Measurements from ENCODE around the gene M1AP. TPM values are rescaled to one million over a fixed set of nuclear protein-coding genes. Genes with fewer than 3 reads are reported as not detected.
"Not testable (repeated sequence)": the region's sequence is repeated elsewhere in the genome, so short reads cannot be mapped to it uniquely, and the experiment has no call there.

Gene M1AP
- total and polyA plus RNA-seq, 5 donors = 0.07 to 1.1 (median 0.31) TPM; not detected in 1

- WGBS = 75% methylated on average over 7 of the region's 7 CpGs
- H3K9me3 ChIP-seq (ENCODE audit: control insufficient read depth, low read length) = no peaks in the 10 kb centered on the region
- peaks cover 2% of the 10 kb centered on the region for H3K4me1 ChIP-seq (ENCODE audit: control insufficient read depth, insufficient read depth, low read length)
- DNase-seq = no peak
- H3K27ac ChIP-seq (ENCODE audit: low read length) = no peak overlapping the region
- intact Hi-C loops (cut with DNase I) = no loop called here
- H3K27me3 ChIP-seq (ENCODE audit: control insufficient read depth, insufficient read depth) = no peaks in the 10 kb centered on the region
- ATAC-seq = peak in 1 of 2 donors; percentile 49
- no peak overlapping the region for H3K4me3 ChIP-seq (ENCODE audit: low read length)
These were observed 85.9 kb downstream of the M1AP start for GRCh38 chr2:74562126-74562775.

GRCh38 chr2:74561022-74561421 is 87.1 kb downstream of the M1AP start:
- H3K27me3 ChIP-seq (ENCODE audit: control insufficient read depth, insufficient read depth); H3K9me3 ChIP-seq (ENCODE audit: control insufficient read depth, low read length); H3K4me3 ChIP-seq (ENCODE audit: low read length); intact Hi-C loops (cut with DNase I); ATAC-seq; H3K4me1 ChIP-seq (ENCODE audit: control insufficient read depth, insufficient read depth, low read length); DNase-seq; H3K27ac ChIP-seq (ENCODE audit: low read length): not testable (repeated sequence)
- 96% methylated on average over 1 of the region's 1 CpG for whole genome bisulfite sequencing

- DNase-seq (no peak), ATAC-seq (no peak)
- Histone ChIP-seq H3K27ac (ENCODE audit: low read length) (no peak overlapping the region), H3K9me3 (ENCODE audit: control insufficient read depth, low read length) (no peaks in the 10 kb centered on the region), H3K27me3 (ENCODE audit: control insufficient read depth, insufficient read depth) (no peaks in the 10 kb centered on the region), H3K4me3 (ENCODE audit: low read length) (no peak overlapping the region), H3K4me1 (ENCODE audit: control insufficient read depth, insufficient read depth, low read length) (no peaks in the 10 kb centered on the region)
- intact Hi-C loops (cut with DNase I) = no loop called here
- 58% methylated on average over 6 of the region's 6 CpGs for WGBS
These were observed 87.5 kb downstream of the M1AP start for GRCh38 chr2:74560591-74560990.

DNA sequence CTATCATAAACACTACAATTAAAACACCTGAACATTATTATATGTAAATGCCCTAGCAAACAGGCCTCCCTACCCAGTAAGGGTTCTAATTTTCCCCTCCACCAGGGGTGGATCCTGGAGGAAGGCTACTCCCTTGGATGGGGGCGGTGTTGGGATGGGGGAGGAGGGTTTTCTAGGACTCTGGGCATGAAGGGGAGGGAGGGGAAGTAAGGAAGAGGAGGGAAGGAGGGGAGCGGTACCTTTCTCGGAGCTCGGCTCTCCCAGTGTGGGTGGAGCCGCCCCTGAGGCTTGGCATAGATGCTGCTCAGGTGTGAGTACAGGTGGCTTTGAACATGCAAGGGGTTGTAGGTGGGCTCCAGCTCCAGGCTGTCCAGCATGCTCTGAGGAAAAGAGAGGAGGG is 88.2 kb downstream of the M1AP start:
- Histone ChIP-seq H3K27me3 (ENCODE audit: control insufficient read depth, insufficient read depth) (no peaks in the 10 kb centered on the region), H3K9me3 (ENCODE audit: control insufficient read depth, low read length) (no peaks in the 10 kb centered on the region), H3K4me3 (ENCODE audit: low read length) (no peak overlapping the region), H3K4me1 (ENCODE audit: control insufficient read depth, insufficient read depth, low read length) (no peaks in the 10 kb centered on the region), H3K27ac (ENCODE audit: low read length) (no peak overlapping the region)
- peak in 1 of 3 donors; percentile 41 for DNase-seq
- intact Hi-C loops (cut with DNase I) = no loop called here
- ATAC-seq = no peak
- 28% methylated on average over 5 of the region's 5 CpGs for WGBS

- Histone ChIP-seq H3K27me3 (ENCODE audit: control insufficient read depth, insufficient read depth) (no peaks in the 10 kb centered on the region), H3K9me3 (ENCODE audit: control insufficient read depth, low read length) (no peaks in the 10 kb centered on the region), H3K4me1 (ENCODE audit: control insufficient read depth, insufficient read depth, low read length) (no peaks in the 10 kb centered on the region), H3K4me3 (ENCODE audit: low read length) (no peak overlapping the region), H3K27ac (ENCODE audit: low read length) (no peak overlapping the region)
- no peak for ATAC-seq
- no peak for DNase-seq
- intact Hi-C loops (cut with DNase I) = no loop called here
- 62% methylated on average over 7 of the region's 7 CpGs for WGBS
These were observed 89.6 kb downstream of the M1AP start for GRCh38 chr2:74558284-74559230.

- Histone ChIP-seq H3K27ac (ENCODE audit: low read length) (no peak overlapping the region), H3K9me3 (ENCODE audit: control insufficient read depth, low read length) (no peaks in the 10 kb centered on the region), H3K4me3 (ENCODE audit: low read length) (no peak overlapping the region), H3K27me3 (ENCODE audit: control insufficient read depth, insufficient read depth) (no peaks in the 10 kb centered on the region), H3K4me1 (ENCODE audit: control insufficient read depth, insufficient read depth, low read length) (no peaks in the 10 kb centered on the region)
- ATAC-seq (no peak), DNase-seq (peak in 1 of 3 donors; percentile 40)
- WGBS = 90% methylated on average over 6 of the region's 6 CpGs
- intact Hi-C loops (cut with DNase I) = no loop called here
These were observed 91.2 kb downstream of the M1AP start for GRCh38 chr2:74556831-74557370.

DNA sequence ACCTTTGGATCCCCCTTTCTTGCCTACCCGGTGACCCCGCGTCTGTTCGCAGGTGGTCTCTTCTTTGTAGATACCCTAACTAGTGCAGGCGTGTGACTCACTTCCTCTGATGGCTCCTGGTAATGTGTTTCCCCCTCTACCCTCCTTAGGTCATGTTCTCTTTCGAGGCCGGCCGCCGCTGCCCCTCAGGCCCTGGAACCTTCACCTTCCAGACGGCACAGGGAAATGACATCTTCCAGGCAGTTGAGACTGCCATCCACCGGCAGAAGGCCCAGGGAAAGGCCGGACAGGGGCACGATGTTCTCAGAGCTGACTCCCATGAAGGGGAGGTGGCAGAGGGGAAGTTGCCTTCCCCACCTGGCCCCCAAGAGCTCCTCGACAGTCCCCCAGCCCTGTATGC is 92.0 kb downstream of the M1AP start:
- Histone ChIP-seq H3K27me3 (ENCODE audit: control insufficient read depth, insufficient read depth) (no peaks in the 10 kb centered on the region), H3K27ac (ENCODE audit: low read length) (no peak overlapping the region), H3K4me3 (ENCODE audit: low read length) (no peak overlapping the region), H3K9me3 (ENCODE audit: control insufficient read depth, low read length) (no peaks in the 10 kb centered on the region), H3K4me1 (ENCODE audit: control insufficient read depth, insufficient read depth, low read length) (no peaks in the 10 kb centered on the region)
- DNase-seq (no peak), ATAC-seq (no peak)
- intact Hi-C loops (cut with DNase I) = no loop called here
- 84% methylated on average over 14 of the region's 14 CpGs for WGBS

DNA sequence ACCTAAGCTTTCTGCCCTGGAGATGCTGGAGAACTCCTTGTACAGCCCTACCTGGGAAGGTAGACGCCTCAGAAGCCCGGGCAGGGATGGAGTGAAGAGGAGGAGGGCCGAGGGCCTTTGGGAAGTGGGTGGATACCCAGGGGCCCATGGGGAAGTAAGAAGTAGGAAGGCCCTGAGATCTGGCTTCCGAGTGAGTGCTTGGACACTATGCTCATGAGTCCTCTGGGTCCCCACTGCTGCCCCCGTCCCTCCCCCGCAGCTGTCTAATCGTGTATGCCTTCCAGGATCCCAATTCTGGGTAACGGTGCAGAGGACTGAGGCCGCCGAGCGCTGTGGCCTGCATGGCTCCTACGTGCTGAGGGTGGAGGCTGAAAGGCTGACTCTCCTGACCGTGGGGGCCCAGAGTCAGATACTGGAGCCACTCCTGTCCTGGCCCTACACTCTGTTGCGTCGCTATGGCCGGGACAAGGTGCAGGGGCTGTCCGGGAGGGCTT is 92.5 kb downstream of the M1AP start:
- Histone ChIP-seq H3K27ac (ENCODE audit: low read length) (no peak overlapping the region), H3K9me3 (ENCODE audit: control insufficient read depth, low read length) (no peaks in the 10 kb centered on the region), H3K4me1 (ENCODE audit: control insufficient read depth, insufficient read depth, low read length) (no peaks in the 10 kb centered on the region), H3K4me3 (ENCODE audit: low read length) (peak overlapping the region; percentile 74), H3K27me3 (ENCODE audit: control insufficient read depth, insufficient read depth) (no peaks in the 10 kb centered on the region)
- ATAC-seq = no peak
- intact Hi-C loops (cut with DNase I) = no loop called here
- peak; percentile 34 to 72 (median 71) for DNase-seq
- 65% methylated on average over 17 of the region's 17 CpGs for WGBS

DNA sequence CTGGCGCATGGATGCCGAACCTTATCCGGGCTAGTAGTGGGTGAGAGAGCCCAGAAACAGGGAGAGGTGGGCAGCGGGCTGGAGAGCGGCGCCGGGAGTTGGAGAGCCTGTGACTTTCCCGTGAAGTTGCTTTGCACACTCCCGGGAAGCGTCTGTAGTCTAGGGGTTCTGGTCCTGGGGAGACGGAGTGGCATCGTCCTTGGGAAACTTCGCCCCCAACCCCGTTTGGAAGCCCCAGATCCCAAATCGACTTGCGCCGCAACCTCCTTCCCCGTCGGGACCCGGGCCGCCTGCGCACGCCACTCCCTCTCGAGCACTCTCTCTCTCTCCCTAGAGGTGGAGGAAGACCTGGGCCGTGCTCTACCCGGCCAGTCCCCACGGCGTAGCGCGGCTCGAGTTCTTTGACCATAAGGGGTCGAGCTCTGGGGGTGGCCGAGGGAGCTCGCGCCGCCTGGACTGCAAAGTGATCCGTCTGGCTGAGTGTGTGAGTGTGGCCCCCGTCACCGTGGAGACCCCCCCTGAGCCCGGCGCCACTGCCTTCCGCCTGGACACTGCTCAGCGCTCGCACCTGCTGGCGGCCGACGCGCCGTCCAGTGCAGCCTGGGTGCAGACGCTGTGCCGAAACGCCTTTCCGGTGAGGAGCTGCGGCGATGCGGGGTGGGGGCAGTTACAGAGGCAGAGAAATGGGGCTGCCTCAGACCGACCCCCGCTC is 93.2 kb downstream of the M1AP start:
- intact Hi-C loops (cut with DNase I) = no loop called here
- ATAC-seq = peak; percentile 39 to 66
- Histone ChIP-seq H3K27me3 (ENCODE audit: control insufficient read depth, insufficient read depth) (no peaks in the 10 kb centered on the region), H3K4me1 (ENCODE audit: control insufficient read depth, insufficient read depth, low read length) (no peaks in the 10 kb centered on the region), H3K27ac (ENCODE audit: low read length) (peak overlapping the region; percentile 48), H3K9me3 (ENCODE audit: control insufficient read depth, low read length) (no peaks in the 10 kb centered on the region), H3K4me3 (ENCODE audit: low read length) (peak overlapping the region; percentile 74)
- WGBS = 4% methylated on average over 58 of the region's 58 CpGs
- DNase-seq = peak; percentile 61 to 81 (median 78)

- H3K27me3 ChIP-seq (ENCODE audit: control insufficient read depth, insufficient read depth) = no peaks in the 10 kb centered on the region
- peak; percentile 91 to 96 (median 96) for DNase-seq
- no peaks in the 10 kb centered on the region for H3K9me3 ChIP-seq (ENCODE audit: control insufficient read depth, low read length)
- H3K4me3 ChIP-seq (ENCODE audit: low read length) = peak within 1 kb of the TSS; percentile 74
- intact Hi-C loops (cut with DNase I) = no loop called here
- H3K4me1 ChIP-seq (ENCODE audit: control insufficient read depth, insufficient read depth, low read length) = no peaks in the 10 kb centered on the region
- under 1% methylated on average over 73 of the region's 73 CpGs for WGBS
- peak; percentile 90 to 91 for ATAC-seq
- peak within 1 kb of the TSS; percentile 78 for H3K27ac ChIP-seq (ENCODE audit: low read length)
These were observed 94.0 kb downstream of the M1AP start, which contains the start of the genes DOK1 and LOXL3 for GRCh38 chr2:74553892-74554819. Gene DOK1, plus strand, starts transcription at chr2:74554720. Its CDS starts 35 bp downstream, at chr2:74554755. Gene LOXL3, minus strand, starts transcription at chr2:74553942. Its CDS starts 1,308 bp downstream, at chr2:74552634.
